Measurements from ENCODE around the gene DGKB.

DNA sequence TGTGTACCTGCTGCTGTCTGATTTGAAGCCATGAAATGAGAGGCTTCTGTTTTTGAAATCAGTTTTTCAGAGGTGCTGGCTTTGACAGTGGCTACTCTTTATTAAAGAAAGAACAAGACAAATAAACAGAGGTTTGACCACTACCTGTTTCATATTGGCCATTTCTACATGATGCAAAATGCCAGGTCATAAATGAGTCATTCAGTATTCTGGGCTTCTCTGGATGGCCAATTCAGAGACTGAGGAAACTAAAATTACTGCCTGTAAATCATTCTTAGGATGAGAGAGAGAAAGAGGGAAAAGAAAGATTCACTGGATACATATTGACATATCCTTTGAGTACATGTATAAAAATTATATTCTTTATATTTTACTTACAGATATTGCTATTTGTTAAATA, 609.8 kb downstream of the DGKB start:
- TF ChIP-seq FOXM1 (IDR thresholded peaks at IDR 0.05; ENCODE audit: borderline replicate concordance, low read depth) = no peak
- no peak for TF ChIP-seq ZBTB7A (IDR thresholded peaks at IDR 0.05; ENCODE audit: low read depth)
- TF ChIP-seq EP300 (IDR thresholded peaks at IDR 0.05; ENCODE audit: borderline replicate concordance) = no peak
- TF ChIP-seq, protein P1, sequence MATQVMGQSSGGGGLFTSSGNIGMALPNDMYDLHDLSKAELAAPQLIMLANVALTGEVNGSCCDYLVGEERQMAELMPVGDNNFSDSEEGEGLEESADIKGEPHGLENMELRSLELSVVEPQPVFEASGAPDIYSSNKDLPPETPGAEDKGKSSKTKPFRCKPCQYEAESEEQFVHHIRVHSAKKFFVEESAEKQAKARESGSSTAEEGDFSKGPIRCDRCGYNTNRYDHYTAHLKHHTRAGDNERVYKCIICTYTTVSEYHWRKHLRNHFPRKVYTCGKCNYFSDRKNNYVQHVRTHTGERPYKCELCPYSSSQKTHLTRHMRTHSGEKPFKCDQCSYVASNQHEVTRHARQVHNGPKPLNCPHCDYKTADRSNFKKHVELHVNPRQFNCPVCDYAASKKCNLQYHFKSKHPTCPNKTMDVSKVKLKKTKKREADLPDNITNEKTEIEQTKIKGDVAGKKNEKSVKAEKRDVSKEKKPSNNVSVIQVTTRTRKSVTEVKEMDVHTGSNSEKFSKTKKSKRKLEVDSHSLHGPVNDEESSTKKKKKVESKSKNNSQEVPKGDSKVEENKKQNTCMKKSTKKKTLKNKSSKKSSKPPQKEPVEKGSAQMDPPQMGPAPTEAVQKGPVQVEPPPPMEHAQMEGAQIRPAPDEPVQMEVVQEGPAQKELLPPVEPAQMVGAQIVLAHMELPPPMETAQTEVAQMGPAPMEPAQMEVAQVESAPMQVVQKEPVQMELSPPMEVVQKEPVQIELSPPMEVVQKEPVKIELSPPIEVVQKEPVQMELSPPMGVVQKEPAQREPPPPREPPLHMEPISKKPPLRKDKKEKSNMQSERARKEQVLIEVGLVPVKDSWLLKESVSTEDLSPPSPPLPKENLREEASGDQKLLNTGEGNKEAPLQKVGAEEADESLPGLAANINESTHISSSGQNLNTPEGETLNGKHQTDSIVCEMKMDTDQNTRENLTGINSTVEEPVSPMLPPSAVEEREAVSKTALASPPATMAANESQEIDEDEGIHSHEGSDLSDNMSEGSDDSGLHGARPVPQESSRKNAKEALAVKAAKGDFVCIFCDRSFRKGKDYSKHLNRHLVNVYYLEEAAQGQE (IDR thresholded peaks at IDR 0.05; ENCODE audit: low read depth) = no peak
- TF ChIP-seq, protein P2, sequence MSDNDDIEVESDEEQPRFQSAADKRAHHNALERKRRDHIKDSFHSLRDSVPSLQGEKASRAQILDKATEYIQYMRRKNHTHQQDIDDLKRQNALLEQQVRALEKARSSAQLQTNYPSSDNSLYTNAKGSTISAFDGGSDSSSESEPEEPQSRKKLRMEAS (IDR thresholded peaks at IDR 0.05) = no peak
- TF ChIP-seq, protein P3, sequence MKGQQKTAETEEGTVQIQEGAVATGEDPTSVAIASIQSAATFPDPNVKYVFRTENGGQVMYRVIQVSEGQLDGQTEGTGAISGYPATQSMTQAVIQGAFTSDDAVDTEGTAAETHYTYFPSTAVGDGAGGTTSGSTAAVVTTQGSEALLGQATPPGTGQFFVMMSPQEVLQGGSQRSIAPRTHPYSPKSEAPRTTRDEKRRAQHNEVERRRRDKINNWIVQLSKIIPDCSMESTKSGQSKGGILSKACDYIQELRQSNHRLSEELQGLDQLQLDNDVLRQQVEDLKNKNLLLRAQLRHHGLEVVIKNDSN (IDR thresholded peaks at IDR 0.05) = no peak
- TF ChIP-seq EGR1 (IDR thresholded peaks at IDR 0.05) = no peak
- TF ChIP-seq TEAD4 (IDR thresholded peaks at IDR 0.05) = no peak
- TF ChIP-seq YY1 (IDR thresholded peaks at IDR 0.05; ENCODE audit: low read depth) = no peak
- no peak for TF ChIP-seq TAF1 (IDR thresholded peaks at IDR 0.05; ENCODE audit: low read depth)
- TF ChIP-seq NFIC (IDR thresholded peaks at IDR 0.05) = no peak
- TF ChIP-seq RAD21 (IDR thresholded peaks at IDR 0.05; ENCODE audit: low read depth) = no peak

Measured in Ishikawa (cell line).